ENCODE data around the gene SCARB1.

GRCh38 chr12:124893792-124894516 is 30.3 kb upstream of the SCARB1 start:
- no peak for TF ChIP-seq CTCF (IDR thresholded peaks at IDR 0.05)
- no peak for TF ChIP-seq SIN3A (IDR thresholded peaks at IDR 0.05; ENCODE audit: borderline replicate concordance, insufficient read depth, low read depth, low read length)
- TF ChIP-seq POLR2AphosphoS5 (IDR thresholded peaks at IDR 0.05; ENCODE audit: low read depth, low read length): no peak
- TF ChIP-seq TCF7L2 (IDR thresholded peaks at IDR 0.05; ENCODE audit: low read depth, low read length): no peak
- TF ChIP-seq REST (IDR thresholded peaks at IDR 0.05; ENCODE audit: insufficient read depth in 1 of 2, low read depth in 2 of 2, low read length in 1 of 2): no peak

Data from Panc1 (cell line).